ENCODE measurements around the gene PSENEN.

The PSENEN gene

GRCh38 chr19:35741203-35741515 is 4.3 kb upstream of the PSENEN start:
- peaks cover 48 to 52% of the 10 kb centered on the region in 2 experiments for H3K36me3 ChIP-seq (ENCODE audit: control insufficient read depth in 2 of 2, insufficient read depth in 1 of 2, low read length in 2 of 2)
- H3K4me3 ChIP-seq (ENCODE audit: low read depth, low read length) = peak overlapping the region; percentile 39
- H3K4me1 ChIP-seq (ENCODE audit: control insufficient read depth, insufficient read depth, low read length) = peaks cover 23% of the 10 kb centered on the region
- POLR2A ChIA-PET = interaction anchor here (0.6 to 7.7 kb wide), 37 partner anchors 7 to 473 kb away, joined by 3 to 204 read pairs (median 5); partner anchors contain the start of genes ALKBH6, ARHGAP33, COX6B1 and HSPB6
- H3K9me3 ChIP-seq (ENCODE audit: control insufficient read depth, insufficient read depth, low read depth, low read length) = no peaks in the 10 kb centered on the region; the same call in 1 of the 2 replicates
- H3K27ac ChIP-seq (ENCODE audit: extremely low read depth, low read depth, low read length) = peak overlapping the region; percentile 97
- CTCF ChIA-PET = interaction anchor here (0.5 to 1.6 kb wide), 9 partner anchors 10 to 193 kb away, joined by 3 to 7 read pairs (median 3); no protein-coding TSS in a partner anchor
- 0 out of 2 replicates have a peak, but pooled peaks have one; percentile 7 for TF ChIP-seq ZNF2 (tag by site-specific recombination; IDR thresholded peaks at IDR 0.05)
- TF ChIP-seq ZNF501 (tag by site-specific recombination; IDR thresholded peaks at IDR 0.05) = no peak
- 0 out of 2 replicates have a peak, but pooled peaks have one; percentile 20 for TF ChIP-seq ZBTB6 (tag by site-specific recombination; IDR thresholded peaks at IDR 0.05)
- TF ChIP-seq ZNF391 (tag by site-specific recombination; IDR thresholded peaks at IDR 0.05; ENCODE audit: borderline replicate concordance, low read depth) = peak; percentile 10; the same call in 1 of the 2 replicates
- no peak for TF ChIP-seq ZBTB44 (tag by site-specific recombination; IDR thresholded peaks at IDR 0.05)
- TF ChIP-seq SETDB1 (IDR thresholded peaks at IDR 0.05; ENCODE audit: insufficient read length, low read length) = no peak
- no peak for TF ChIP-seq ZNF837 (tag by site-specific recombination; IDR thresholded peaks at IDR 0.05)
- no peak for TF ChIP-seq ZSCAN23 (tag by site-specific recombination; IDR thresholded peaks at IDR 0.05)
- TF ChIP-seq ZEB2 (tag by site-specific recombination; IDR thresholded peaks at IDR 0.05) = no peak
- TF ChIP-seq BCL11A (tag by site-specific recombination; IDR thresholded peaks at IDR 0.05; ENCODE audit: low read depth) = no peak
- no peak for TF ChIP-seq ZNF112 (tag by site-specific recombination; IDR thresholded peaks at IDR 0.05)
- no peak for TF ChIP-seq GLI2 (tag by site-specific recombination; IDR thresholded peaks at IDR 0.05; ENCODE audit: borderline replicate concordance, low read depth)
- no peak for TF ChIP-seq ZNF555 (tag by site-specific recombination; conservative IDR thresholded peaks at IDR 0.05)
- no peak for TF ChIP-seq KLF7 (tag by site-specific recombination; IDR thresholded peaks at IDR 0.05; ENCODE audit: borderline replicate concordance)
- no peak for TF ChIP-seq KLF1 (tag by site-specific recombination; IDR thresholded peaks at IDR 0.05)
- TF ChIP-seq ZNF776 (tag by site-specific recombination; IDR thresholded peaks at IDR 0.05; ENCODE audit: borderline replicate concordance) = no peak
- TF ChIP-seq ZNF223 (tag by site-specific recombination; IDR thresholded peaks at IDR 0.05) = no peak
- TF ChIP-seq ZNF777 (tag by site-specific recombination; IDR thresholded peaks at IDR 0.05; ENCODE audit: borderline replicate concordance) = no peak
- TF ChIP-seq ZNF416 (tag by site-specific recombination; IDR thresholded peaks at IDR 0.05) = no peak
- no peak for TF ChIP-seq ZNF19 (tag by site-specific recombination; IDR thresholded peaks at IDR 0.05; ENCODE audit: low read depth)
- TF ChIP-seq ZBTB21 (tag by site-specific recombination; IDR thresholded peaks at IDR 0.05) = no peak
- TF ChIP-seq ZNF311 (tag by site-specific recombination; IDR thresholded peaks at IDR 0.05; ENCODE audit: borderline replicate concordance) = no peak
- 0 out of 2 replicates have a peak, but pooled peaks have one; percentile 11 for TF ChIP-seq ZNF423 (tag by site-specific recombination; IDR thresholded peaks at IDR 0.05)
- TF ChIP-seq ZNF664 (tag by site-specific recombination; IDR thresholded peaks at IDR 0.05) = no peak
- no peak for TF ChIP-seq ZFP69B (tag by site-specific recombination; IDR thresholded peaks at IDR 0.05)
- no peak for TF ChIP-seq ZNF660 (tag by site-specific recombination; IDR thresholded peaks at IDR 0.05)
- no peak for TF ChIP-seq HOXD13 (CRISPR knock-in tag; IDR thresholded peaks at IDR 0.05; ENCODE audit: borderline replicate concordance)
- TF ChIP-seq ZNF433 (tag by site-specific recombination; IDR thresholded peaks at IDR 0.05; ENCODE audit: low read depth) = no peak
- no peak for TF ChIP-seq ZNF658 (tag by site-specific recombination; IDR thresholded peaks at IDR 0.05)
- TF ChIP-seq ZBTB1 (tag by site-specific recombination; IDR thresholded peaks at IDR 0.05) = no peak
- TF ChIP-seq ZBTB26 (tag by site-specific recombination; optimal IDR thresholded peaks at IDR 0.05) = no peak
- TF ChIP-seq ZNF239 (tag by site-specific recombination; IDR thresholded peaks at IDR 0.05) = no peak
- TF ChIP-seq ZNF48 (tag by site-specific recombination; IDR thresholded peaks at IDR 0.05) = no peak
- peak; percentile 13; the same call in 1 of the 2 replicates for TF ChIP-seq ZBTB11 (tag by site-specific recombination; conservative IDR thresholded peaks at IDR 0.05; ENCODE audit: low read depth)
